GM23248 (cell line): ENCODE measurements around the gene RIN2. TPM values are rescaled to one million over a fixed set of nuclear protein-coding genes. Genes with fewer than 3 reads are reported as not detected.

Experiments used
- DNase-seq: peaks from one replicate; pipeline ENCODE4 v3.0.0-alpha.2; 2015
- H2AFZ ChIP-seq: fragments of 200-600 bp; sonication (generic); 2 replicates; pipeline ENCODE4 v1.6.1; 2016; ENCODE audit warnings: antibody characterized with exemption
- H3F3A ChIP-seq: fragments of 200-600 bp; sonication (generic); 2 replicates; pipeline ENCODE4 v1.6.1; 2016; ENCODE audit warnings: mild to moderate bottlenecking, antibody characterized with exemption, mixed run types; ENCODE audit not compliant: insufficient read depth
- H3K27ac ChIP-seq: fragments of 200-600 bp; sonication (generic); 2 replicates; pipeline ENCODE4 v1.5.1; 2016; ENCODE audit warnings: mild to moderate bottlenecking
- H3K27me3 ChIP-seq: fragments of 200-600 bp; sonication (generic); replicated peaks from 2 replicates; pipeline ENCODE4 v1.6.1; 2016; ENCODE audit warnings: mild to moderate bottlenecking; ENCODE audit not compliant: insufficient read depth
- H3K36me3 ChIP-seq: fragments of 200-600 bp; sonication (generic); 2 replicates; pipeline ENCODE4 v1.6.1; 2016; ENCODE audit warnings: low read depth, mild to moderate bottlenecking
- H3K4me1 ChIP-seq: fragments of 200-600 bp; sonication (generic); 2 replicates; pipeline ENCODE4 v1.6.1; 2016; ENCODE audit warnings: mild to moderate bottlenecking; ENCODE audit not compliant: insufficient read depth
- H3K4me2 ChIP-seq: fragments of 200-600 bp; sonication (generic); one replicate; pipeline ENCODE4 v1.6.1; 2016; ENCODE audit warnings: mild to moderate bottlenecking; ENCODE audit not compliant: unreplicated experiment
- H3K4me3 ChIP-seq: fragments of 200-600 bp; sonication (generic); 2 replicates; pipeline ENCODE4 v1.5.1; 2016; ENCODE audit warnings: mild to moderate bottlenecking
- H3K79me2 ChIP-seq: fragments of 200-600 bp; sonication (generic); 2 replicates; pipeline ENCODE4 v1.6.1; 2016; ENCODE audit warnings: mild to moderate bottlenecking; ENCODE audit not compliant: insufficient read depth
- H3K9ac ChIP-seq: fragments of 200-600 bp; sonication (generic); 2 replicates; pipeline ENCODE4 v1.6.1; 2016; ENCODE audit warnings: mild to moderate bottlenecking
- H3K9me2 ChIP-seq: fragments of 200-600 bp; sonication (generic); 2 replicates; pipeline ENCODE4 v1.6.1; 2016; ENCODE audit warnings: mixed run types, mild to moderate bottlenecking, moderate library complexity; ENCODE audit not compliant: insufficient read depth
- H3K9me3 ChIP-seq: fragments of 200-600 bp; sonication (generic); one replicate; pipeline ENCODE4 v1.6.1; 2017; ENCODE audit warnings: low read depth
- H4K20me1 ChIP-seq: fragments of 200-600 bp; sonication (generic); 2 replicates; pipeline ENCODE4 v1.6.0; 2016; ENCODE audit not compliant: insufficient read depth
- EZH2 ChIP-seq: fragments of 200-600 bp; sonication (generic); IDR thresholded peaks from 2 replicates; pipeline ENCODE4 v1.6.1; 2018; ENCODE audit warnings: antibody characterized with exemption, mild to moderate bottlenecking; ENCODE audit not compliant: insufficient read depth, poor library complexity, severe bottlenecking
- EZH2phosphoT487 ChIP-seq: fragments of 200-600 bp; sonication (generic); IDR thresholded peaks from 2 replicates; pipeline ENCODE4 v1.6.1; 2018; ENCODE audit warnings: antibody characterized with exemption, moderate library complexity, mild to moderate bottlenecking, low read depth; ENCODE audit not compliant: insufficient read depth
- WGBS, 2 experiments: methylation state at CpG; one replicate each; pipeline ENCODE4 v1.1.6; 2015 to 2017; ENCODE audit warnings: low lambda C conversion rate in 2 of 2, low coverage in 1 of 2; ENCODE audit errors: missing lambda C conversion rate in 2 of 2; 5-methylcytosine and 5-hydroxymethylcytosine counted together
- in situ Hi-C: fragments of 300-500 bp; cut with MboI; formaldehyde crosslinking; loops from 2 replicates; pipeline ENCODE4 v1.15.0; 2020
- polyA plus RNA-seq: library from polyadenylated mRNA; unstranded; fragments of >200 nt; fragmentation: Nextera tagmentation; extraction: Ambion mirVana; gene quantifications from 2 replicates; pipeline ENCODE4 v1.2.1, GENCODE V29; 2016
- total RNA-seq: library from RNA; depleted of rRNA; stranded (reverse); fragments of >200 nt; shearing (Covaris generic); gene quantifications from 2 replicates; pipeline ENCODE4 v1.2.3, GENCODE V29; 2014

Gene RIN2
- total and polyA plus RNA-seq, 2 experiments from 2014 or later, result 45.3 to 48.0 TPM

DNA sequence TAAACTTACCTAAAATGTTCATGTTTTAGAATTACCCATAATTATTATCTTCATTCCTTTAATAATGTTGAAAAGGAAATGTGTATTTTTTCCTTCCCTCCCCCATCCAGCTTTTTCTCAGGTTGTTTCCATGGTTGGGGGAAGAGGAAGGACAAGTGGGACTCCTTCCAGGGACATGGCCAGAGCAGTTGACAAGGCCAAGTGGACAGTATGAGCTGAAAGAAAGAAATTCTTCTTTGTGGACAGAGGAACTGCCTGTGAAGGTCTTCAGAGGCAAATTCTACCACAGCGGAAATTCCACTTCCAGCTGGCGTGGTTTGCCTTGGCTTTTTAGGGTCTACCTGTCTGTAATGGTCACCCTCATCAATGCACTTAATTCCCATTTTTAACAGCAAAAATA is 33.8 kb downstream of the RIN2 start:
- no peaks in the 10 kb centered on the region for H3K9me2 ChIP-seq
- 94 to 95% methylated on average over 2 of the region's 2 CpGs for WGBS, 2 experiments

DNA sequence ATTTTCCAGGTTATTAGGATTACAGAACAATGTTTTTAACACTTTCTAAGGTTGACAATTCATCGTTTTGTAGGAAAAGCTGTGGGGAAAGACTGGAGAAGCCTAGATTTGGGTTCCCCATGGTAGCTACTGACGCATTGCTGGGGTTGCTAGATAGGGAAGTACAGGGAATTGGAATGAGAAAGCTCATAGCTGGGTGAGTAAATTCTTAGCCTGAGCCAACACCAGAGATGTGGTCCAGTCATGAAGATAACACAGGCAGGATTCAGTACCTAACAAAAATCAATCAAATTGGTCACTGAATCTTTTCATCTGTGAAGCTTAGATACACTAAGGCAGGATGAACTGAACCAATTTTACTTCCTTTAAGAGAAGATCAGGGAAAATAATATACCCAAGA is 35.7 kb downstream of the RIN2 start:
- no peak overlapping the region for H3K4me3 ChIP-seq
- 94 to 98% methylated on average over 2 of the region's 2 CpGs for WGBS, 2 experiments

More for the DNA sequence above, 33.8 kb downstream of the RIN2 start:
- in situ Hi-C loops, result loop anchor here (25.0 kb wide), 1 partner anchor 195 kb away; no protein-coding TSS in a partner anchor
- H3K27me3 ChIP-seq, result no peaks in the 10 kb centered on the region
- H4K20me1 ChIP-seq, result no peaks in the 10 kb centered on the region
- H3K4me1 ChIP-seq, result peaks cover 10% of the 10 kb centered on the region
- no peak for DNase-seq
- no peak overlapping the region for H3K4me3 ChIP-seq
- peaks cover 24% of the 10 kb centered on the region for H3K79me2 ChIP-seq
- no peak overlapping the region for H3K9ac ChIP-seq
- no peak overlapping the region for H3K27ac ChIP-seq
- H2AFZ ChIP-seq, result no peak overlapping the region
- H3F3A ChIP-seq, result peaks cover 12% of the 10 kb centered on the region
- H3K9me3 ChIP-seq, result no peaks in the 10 kb centered on the region
- TF ChIP-seq EZH2phosphoT487, result no peak
- no peak for TF ChIP-seq EZH2
- no peak overlapping the region for H3K4me2 ChIP-seq
- no peaks in the 10 kb centered on the region for H3K36me3 ChIP-seq

DNA sequence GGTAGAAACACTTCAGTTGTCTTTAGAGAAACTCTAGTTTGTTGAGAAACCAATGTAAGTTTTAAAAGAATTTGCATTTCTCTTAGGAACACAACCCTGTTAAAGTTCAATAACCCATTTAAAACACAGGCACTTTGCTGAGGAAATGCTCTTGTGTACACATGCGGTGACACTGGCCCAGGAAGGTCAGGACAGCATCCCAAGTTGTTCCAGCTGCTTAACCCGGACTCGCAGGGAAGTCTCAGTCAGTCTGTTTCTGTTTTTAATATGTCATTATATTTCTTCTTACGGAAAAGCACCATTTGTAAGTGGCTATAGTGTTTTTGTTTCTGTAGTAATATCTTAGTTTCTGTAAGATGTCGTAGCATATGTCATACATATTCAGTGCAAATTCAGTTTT is 36.9 kb downstream of the RIN2 start:
- Histone ChIP-seq H4K20me1 (no peaks in the 10 kb centered on the region), H3K9ac (no peak overlapping the region), H3K4me3 (no peak overlapping the region), H3K27ac (no peak overlapping the region), H3K9me3 (no peaks in the 10 kb centered on the region), H3K36me3 (0 out of 2 replicates have a peak, but pooled peaks cover 4% of the 10 kb centered on the region), H3K27me3 (no peaks in the 10 kb centered on the region), H3K79me2 (peaks cover 8% of the 10 kb centered on the region; the same call in 1 of the 2 replicates), H2AFZ (no peak overlapping the region), H3F3A (no peaks in the 10 kb centered on the region), H3K9me2 (no peaks in the 10 kb centered on the region), H3K4me1 (no peaks in the 10 kb centered on the region), H3K4me2 (no peak overlapping the region)
- in situ Hi-C loops, result loop anchor here (25.0 kb wide), 1 partner anchor 192 kb away; no protein-coding TSS in a partner anchor
- TF ChIP-seq EZH2phosphoT487 (no peak), EZH2 (no peak)
- WGBS, 2 experiments, result 91 to 94% methylated on average over 5 of the region's 5 CpGs
- DNase-seq, result no peak

More for the DNA sequence above, 35.7 kb downstream of the RIN2 start:
- H3K27me3 ChIP-seq, result no peaks in the 10 kb centered on the region
- H3K79me2 ChIP-seq, result peaks cover 14% of the 10 kb centered on the region
- no peaks in the 10 kb centered on the region for H4K20me1 ChIP-seq
- no peaks in the 10 kb centered on the region for H3K9me3 ChIP-seq
- no peak overlapping the region for H3K9ac ChIP-seq
- DNase-seq, result no peak
- H3K36me3 ChIP-seq, result no peaks in the 10 kb centered on the region
- no peaks in the 10 kb centered on the region for H3K9me2 ChIP-seq
- no peak overlapping the region for H3K4me2 ChIP-seq
- no peak overlapping the region for H3K27ac ChIP-seq
- H2AFZ ChIP-seq, result no peak overlapping the region
- in situ Hi-C loops, result loop anchor here (25.0 kb wide), 1 partner anchor 194 kb away; no protein-coding TSS in a partner anchor
- no peak for TF ChIP-seq EZH2phosphoT487
- TF ChIP-seq EZH2, result no peak
- no peaks in the 10 kb centered on the region for H3F3A ChIP-seq
- no peaks in the 10 kb centered on the region for H3K4me1 ChIP-seq

DNA sequence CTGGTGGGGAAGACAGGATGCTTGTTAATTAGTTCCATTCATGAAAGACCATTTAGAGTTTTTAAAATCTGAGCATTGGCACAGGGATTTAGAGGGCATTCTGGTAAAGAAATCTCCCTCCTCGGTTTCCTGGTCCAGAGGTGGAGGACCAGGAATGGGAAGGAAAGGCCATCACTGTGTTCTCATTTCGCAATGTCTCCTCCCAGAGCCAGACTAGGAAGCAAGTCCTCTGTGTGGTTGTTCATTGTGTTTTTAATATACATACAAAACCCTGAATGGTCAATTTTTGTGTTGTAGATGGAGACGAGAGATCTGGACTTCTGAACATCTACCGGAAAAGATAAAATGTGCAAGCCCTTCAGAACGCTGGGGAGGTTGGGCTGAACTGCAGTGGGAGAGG is 41.3 kb downstream of the RIN2 start:
- Histone ChIP-seq H3K4me3 (no peak overlapping the region), H3K9me3 (no peaks in the 10 kb centered on the region), H3K4me2 (no peak overlapping the region), H2AFZ (no peak overlapping the region), H3F3A (no peaks in the 10 kb centered on the region), H3K9ac (no peak overlapping the region), H3K27me3 (no peaks in the 10 kb centered on the region), H3K27ac (no peak overlapping the region), H3K9me2 (no peaks in the 10 kb centered on the region), H3K79me2 (0 out of 2 replicates have a peak, but pooled peaks cover 6% of the 10 kb centered on the region), H4K20me1 (no peaks in the 10 kb centered on the region), H3K4me1 (no peaks in the 10 kb centered on the region), H3K36me3 (peaks cover 12% of the 10 kb centered on the region; the same call in 1 of the 2 replicates)
- 96 to 98% methylated on average over 5 of the region's 5 CpGs for WGBS, 2 experiments
- TF ChIP-seq EZH2phosphoT487 (no peak), EZH2 (no peak)
- DNase-seq, result no peak
- in situ Hi-C loops, result loop anchor here (25.0 kb wide), 1 partner anchor 188 kb away; no protein-coding TSS in a partner anchor
